ENCODE data around the gene IGF1R.

The IGF1R gene

GRCh38 chr15:98894312-98894711 lies 246.0 kb downstream of the IGF1R start:
- no peak for DNase-seq

GRCh38 chr15:98896002-98896721 lies 247.8 kb downstream of the IGF1R start:
- DNase-seq = no peak

GRCh38 chr15:98896802-98897732 lies 248.7 kb downstream of the IGF1R start:
- DNase-seq = no peak

- DNase-seq = no peak
These were observed 249.8 kb downstream of the IGF1R start for GRCh38 chr15:98898122-98898521.

GRCh38 chr15:98899272-98900021 lies 251.1 kb downstream of the IGF1R start:
- no peak for DNase-seq

GRCh38 chr15:98900356-98900755 lies 252.0 kb downstream of the IGF1R start:
- no peak for DNase-seq

- DNase-seq = no peak
These were observed 253.2 kb downstream of the IGF1R start for GRCh38 chr15:98901434-98902072.

- DNase-seq = no peak
These were observed 254.6 kb downstream of the IGF1R start for GRCh38 chr15:98902931-98903330.

- DNase-seq = no peak
These were observed 255.2 kb downstream of the IGF1R start for GRCh38 chr15:98903377-98904018.

- DNase-seq = peak; percentile 48 to 71
These were observed 256.2 kb downstream of the IGF1R start for GRCh38 chr15:98904544-98904943.

- DNase-seq = no peak
These were observed 257.8 kb downstream of the IGF1R start for GRCh38 chr15:98905963-98906711.

GRCh38 chr15:98906712-98907083 lies 258.4 kb downstream of the IGF1R start:
- no peak for DNase-seq

GRCh38 chr15:98907927-98908471 lies 259.7 kb downstream of the IGF1R start:
- DNase-seq = no peak

GRCh38 chr15:98909968-98910885 lies 261.9 kb downstream of the IGF1R start:
- no peak for DNase-seq

GRCh38 chr15:98914626-98915025 lies 266.3 kb downstream of the IGF1R start:
- DNase-seq = no peak

- no peak for DNase-seq
These were observed 268.5 kb downstream of the IGF1R start for GRCh38 chr15:98916826-98917225.

- no peak for DNase-seq
These were observed 269.1 kb downstream of the IGF1R start for GRCh38 chr15:98917417-98917816.

GRCh38 chr15:98920091-98920880 lies 271.9 kb downstream of the IGF1R start:
- no peak for DNase-seq

- DNase-seq = peak; percentile 45 to 47
These were observed 274.8 kb downstream of the IGF1R start for GRCh38 chr15:98923171-98923570.
